Measurements from ENCODE around the gene TMEM181. TPM values are rescaled to one million over a fixed set of nuclear protein-coding genes. Genes with fewer than 3 reads are reported as not detected.

The TMEM181 gene
- total RNA-seq, 1 experiment from 2014 or later, result 18.7 TPM

DNA sequence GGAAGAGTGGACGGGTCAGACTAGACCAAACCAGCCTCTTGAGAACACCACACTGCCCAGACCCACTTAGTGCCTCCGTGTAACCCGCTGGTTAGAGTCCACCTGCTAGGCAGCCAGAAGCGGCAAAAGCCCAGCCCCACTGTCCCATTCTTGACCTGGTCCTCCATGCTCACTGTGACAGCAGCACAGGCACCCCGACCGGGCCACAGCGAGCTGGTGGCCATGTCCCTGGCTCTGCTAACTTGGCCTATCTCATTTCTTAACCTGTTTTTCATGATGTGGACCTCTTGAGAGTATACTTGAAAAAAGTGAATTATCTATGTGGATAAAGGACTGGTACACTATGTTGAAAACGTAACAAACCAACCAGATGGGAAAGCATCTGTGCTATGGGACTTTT, 44.9 kb upstream of the TMEM181 start:
- Histone ChIP-seq H3K4me3 (no peak overlapping the region), H3K27me3 (ENCODE audit: insufficient read depth, low read depth) (no peaks in the 10 kb centered on the region), H3K4me1 (replicated peaks; ENCODE audit: insufficient read depth) (peaks cover 19% of the 10 kb centered on the region), H3K79me2 (ENCODE audit: low read depth) (no peaks in the 10 kb centered on the region), H3K36me3 (ENCODE audit: low read depth) (0 out of 2 replicates have a peak, but pooled peaks cover 5% of the 10 kb centered on the region), H3K9me2 (ENCODE audit: insufficient read depth) (no peaks in the 10 kb centered on the region), H3K27ac (no peak overlapping the region), H3F3A (ENCODE audit: insufficient read depth, low read depth) (peaks cover 22% of the 10 kb centered on the region), H3K9me3 (ENCODE audit: insufficient read depth, low read depth) (no peaks in the 10 kb centered on the region), H4K20me1 (ENCODE audit: insufficient read depth) (no peaks in the 10 kb centered on the region), H2AFZ (no peak overlapping the region), H3K4me2 (no peak overlapping the region)
- intact Hi-C loops (cut with micrococcal nuclease; ENCODE audit: unreplicated experiment), result no loop called here
- BruUV-seq (replicated peaks), result no TSS peak
- ChIA-PET POLR2A (ENCODE audit: unreplicated experiment) (no interaction called here), CTCF (no interaction called here)
- no peak for DNase-seq
- TF ChIP-seq, protein P1, sequence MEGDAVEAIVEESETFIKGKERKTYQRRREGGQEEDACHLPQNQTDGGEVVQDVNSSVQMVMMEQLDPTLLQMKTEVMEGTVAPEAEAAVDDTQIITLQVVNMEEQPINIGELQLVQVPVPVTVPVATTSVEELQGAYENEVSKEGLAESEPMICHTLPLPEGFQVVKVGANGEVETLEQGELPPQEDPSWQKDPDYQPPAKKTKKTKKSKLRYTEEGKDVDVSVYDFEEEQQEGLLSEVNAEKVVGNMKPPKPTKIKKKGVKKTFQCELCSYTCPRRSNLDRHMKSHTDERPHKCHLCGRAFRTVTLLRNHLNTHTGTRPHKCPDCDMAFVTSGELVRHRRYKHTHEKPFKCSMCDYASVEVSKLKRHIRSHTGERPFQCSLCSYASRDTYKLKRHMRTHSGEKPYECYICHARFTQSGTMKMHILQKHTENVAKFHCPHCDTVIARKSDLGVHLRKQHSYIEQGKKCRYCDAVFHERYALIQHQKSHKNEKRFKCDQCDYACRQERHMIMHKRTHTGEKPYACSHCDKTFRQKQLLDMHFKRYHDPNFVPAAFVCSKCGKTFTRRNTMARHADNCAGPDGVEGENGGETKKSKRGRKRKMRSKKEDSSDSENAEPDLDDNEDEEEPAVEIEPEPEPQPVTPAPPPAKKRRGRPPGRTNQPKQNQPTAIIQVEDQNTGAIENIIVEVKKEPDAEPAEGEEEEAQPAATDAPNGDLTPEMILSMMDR (conservative IDR thresholded peaks at IDR 0.05), result no peak
- no peak for TF ChIP-seq EZH2 (IDR thresholded peaks at IDR 0.05; ENCODE audit: low read depth)

DNA sequence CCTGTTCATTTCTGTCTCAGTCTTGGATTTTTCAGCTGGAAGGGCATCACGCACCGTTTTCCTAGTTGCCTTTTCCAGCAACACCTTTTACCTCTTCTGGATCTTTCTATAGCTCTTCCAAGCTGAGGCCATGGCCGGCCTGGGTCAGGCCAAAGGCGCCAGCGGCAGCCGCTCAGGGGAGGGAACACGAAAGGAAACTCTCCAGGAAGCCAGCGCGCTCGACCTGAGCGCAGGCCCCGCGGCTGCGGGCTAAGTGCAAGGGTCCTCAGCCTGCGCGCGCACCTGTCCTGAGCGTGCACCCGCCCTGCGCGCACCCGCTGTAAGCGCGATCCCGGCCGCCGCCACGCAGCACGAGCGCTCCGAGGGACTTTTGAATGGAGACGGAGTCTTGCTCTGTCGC, 43.8 kb upstream of the TMEM181 start:
- Histone ChIP-seq H3F3A (ENCODE audit: insufficient read depth, low read depth) (peaks cover 22% of the 10 kb centered on the region), H3K27ac (no peak overlapping the region), H3K4me1 (replicated peaks; ENCODE audit: insufficient read depth) (peaks cover 19% of the 10 kb centered on the region), H3K9me2 (ENCODE audit: insufficient read depth) (no peaks in the 10 kb centered on the region), H4K20me1 (ENCODE audit: insufficient read depth) (no peaks in the 10 kb centered on the region), H3K9me3 (ENCODE audit: insufficient read depth, low read depth) (no peaks in the 10 kb centered on the region), H2AFZ (no peak overlapping the region), H3K36me3 (ENCODE audit: low read depth) (no peaks in the 10 kb centered on the region), H3K4me2 (no peak overlapping the region), H3K4me3 (no peak overlapping the region), H3K79me2 (ENCODE audit: low read depth) (no peaks in the 10 kb centered on the region), H3K27me3 (ENCODE audit: insufficient read depth, low read depth) (no peaks in the 10 kb centered on the region)
- POLR2A ChIA-PET (ENCODE audit: unreplicated experiment), result no interaction called here
- CTCF ChIA-PET, result no interaction called here
- intact Hi-C loops (cut with micrococcal nuclease; ENCODE audit: unreplicated experiment), result no loop called here
- TF ChIP-seq, protein P1 (conservative IDR thresholded peaks at IDR 0.05), result no peak
- TF ChIP-seq EZH2 (IDR thresholded peaks at IDR 0.05; ENCODE audit: low read depth), result no peak
- no TSS peak for BruUV-seq (replicated peaks)
- DNase-seq, result no peak

DNA sequence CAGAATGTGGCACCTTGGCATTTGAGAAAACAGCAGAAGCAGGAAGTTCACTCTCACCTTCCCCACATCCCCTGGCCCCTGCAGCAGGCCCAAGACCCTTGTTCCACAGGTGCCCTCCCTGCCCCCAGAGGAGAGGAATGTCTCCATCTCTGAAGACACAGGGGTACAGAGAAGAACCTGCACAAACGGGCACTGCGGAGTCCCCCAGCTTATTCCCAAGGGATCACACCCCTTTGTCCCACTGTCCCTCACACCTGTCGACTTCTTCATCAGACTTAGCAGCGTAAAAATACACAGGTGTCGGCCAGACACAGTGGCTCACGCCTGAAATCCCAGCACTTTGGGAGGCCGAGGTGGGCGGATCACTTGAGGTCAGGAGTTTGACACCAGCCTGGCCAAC, 42.9 kb upstream of the TMEM181 start:
- Histone ChIP-seq H3K9me3 (ENCODE audit: insufficient read depth, low read depth) (no peaks in the 10 kb centered on the region), H3K4me1 (replicated peaks; ENCODE audit: insufficient read depth) (peaks cover 19% of the 10 kb centered on the region), H3K27me3 (ENCODE audit: insufficient read depth, low read depth) (no peaks in the 10 kb centered on the region), H3F3A (ENCODE audit: insufficient read depth, low read depth) (peaks cover 22% of the 10 kb centered on the region), H3K4me3 (no peak overlapping the region), H3K9me2 (ENCODE audit: insufficient read depth) (no peaks in the 10 kb centered on the region), H2AFZ (no peak overlapping the region), H3K27ac (no peak overlapping the region), H4K20me1 (ENCODE audit: insufficient read depth) (no peaks in the 10 kb centered on the region), H3K4me2 (no peak overlapping the region), H3K36me3 (ENCODE audit: low read depth) (no peaks in the 10 kb centered on the region), H3K79me2 (ENCODE audit: low read depth) (no peaks in the 10 kb centered on the region)
- CTCF ChIA-PET, result no interaction called here
- no TSS peak for BruUV-seq (replicated peaks)
- intact Hi-C loops (cut with micrococcal nuclease; ENCODE audit: unreplicated experiment), result no loop called here
- DNase-seq, result no peak
- TF ChIP-seq, protein P1 (conservative IDR thresholded peaks at IDR 0.05), result no peak
- no peak for TF ChIP-seq EZH2 (IDR thresholded peaks at IDR 0.05; ENCODE audit: low read depth)
- POLR2A ChIA-PET (ENCODE audit: unreplicated experiment), result no interaction called here

Data from PC-9 (cell line).